RWPE1 (cell line): ENCODE results near the gene PTPRN2.

Source experiments
- CTCF ChIA-PET: fragments of 350-600 bp; sonication (Branson Sonifier 250); formaldehyde crosslinking; extraction: SDS; loops from one replicate; lab custom pipeline; 2021; lab: Yijun Ruan, JAX
- POLR2A ChIA-PET: fragments of 400-600 bp; formaldehyde crosslinking; extraction: SDS; loops from one replicate; lab custom pipeline; 2020; ENCODE audit warnings: antibody characterized with exemption; ENCODE audit not compliant: low non-redundant PET; lab: Yijun Ruan, JAX
- DNase-seq: peaks from one replicate; pipeline ENCODE4 v3.0.0; 2012; ENCODE audit warnings: low spot score
- H3K27ac ChIP-seq: fragments of 450-650 bp; 2 replicates; pipeline ENCODE4 v1.5.1; 2017
- CTCF ChIP-seq: fragments of 450-650 bp; conservative IDR thresholded peaks from 2 replicates; pipeline ENCODE4 v1.5.1; 2017; ENCODE audit warnings: low read depth, mild to moderate bottlenecking

PTPRN2 gene

GRCh38 chr7:157752832-157753291, 834.8 kb downstream of the PTPRN2 start:
- CTCF ChIA-PET, result no interaction called here

GRCh38 chr7:157751951-157752673, 835.5 kb downstream of the PTPRN2 start:
- H3K27ac ChIP-seq, result no peak overlapping the region
- no peak for TF ChIP-seq CTCF
- ChIA-PET CTCF (no interaction called here), POLR2A (no interaction called here)
- DNase-seq, result no peak

More at GRCh38 chr7:157752832-157753291, 834.8 kb downstream of the PTPRN2 start:
- DNase-seq, result no peak
- POLR2A ChIA-PET, result no interaction called here
- no peak overlapping the region for H3K27ac ChIP-seq
- TF ChIP-seq CTCF, result no peak

GRCh38 chr7:157751406-157751805, 836.2 kb downstream of the PTPRN2 start:
- DNase-seq, result no peak
- no peak overlapping the region for H3K27ac ChIP-seq
- CTCF ChIA-PET, result no interaction called here
- POLR2A ChIA-PET, result no interaction called here
- TF ChIP-seq CTCF, result no peak

- DNase-seq, result no peak
- TF ChIP-seq CTCF, result no peak
- CTCF ChIA-PET, result no interaction called here
- POLR2A ChIA-PET, result no interaction called here
- no peak overlapping the region for H3K27ac ChIP-seq
These were observed 837.3 kb downstream of the PTPRN2 start for GRCh38 chr7:157750291-157750690.

GRCh38 chr7:157745721-157746709, 841.6 kb downstream of the PTPRN2 start:
- H3K27ac ChIP-seq, result no peak overlapping the region
- DNase-seq, result no peak
- CTCF ChIA-PET, result interaction anchor here (0.5 kb wide), 1 partner anchor 129 kb away, joined by 5 read pairs; no protein-coding TSS in a partner anchor
- POLR2A ChIA-PET, result no interaction called here
- TF ChIP-seq CTCF, result no peak
